ENCODE results near the gene PHF21A. TPM values are rescaled to one million over a fixed set of nuclear protein-coding genes. Genes with fewer than 3 reads are reported as not detected.
A peak's percentile ranks its signal among the peaks of the same experiment; 100 is the strongest.
"Not testable (repeated sequence)": the region's sequence is repeated elsewhere in the genome, so short reads cannot be mapped to it uniquely, and the experiment has no call there.

Gene PHF21A
- total RNA-seq, 1 donor from 2014 or later = 71.1 TPM

GRCh38 chr11:45985212-45985611 is 136.0 kb downstream of the PHF21A start:
- no peak for TF ChIP-seq CTCF (IDR thresholded peaks at IDR 0.05; ENCODE audit: partially characterized antibody, unreplicated experiment)
- peaks cover 6% of the 10 kb centered on the region for H3K27me3 Mint-ChIP-seq (ENCODE audit: unreplicated experiment)
- peaks cover 7% of the 10 kb centered on the region for H3K9me3 Mint-ChIP-seq (ENCODE audit: unreplicated experiment)
- H3K27ac Mint-ChIP-seq (ENCODE audit: unreplicated experiment) = peak overlapping the region; percentile 98
- no peaks in the 10 kb centered on the region for H3K36me3 Mint-ChIP-seq (ENCODE audit: unreplicated experiment)
- DNase-seq = no peak
- peaks cover 41% of the 10 kb centered on the region for H3K4me1 Mint-ChIP-seq (ENCODE audit: low read depth, unreplicated experiment)
- peak overlapping the region; percentile 61 for H3K4me3 Mint-ChIP-seq (ENCODE audit: unreplicated experiment)

GRCh38 chr11:45984192-45984591 is 137.1 kb downstream of the PHF21A start:
- H3K36me3 Mint-ChIP-seq (ENCODE audit: unreplicated experiment) = no peaks in the 10 kb centered on the region
- H3K27ac Mint-ChIP-seq (ENCODE audit: unreplicated experiment) = peak overlapping the region; percentile 98
- H3K27me3 Mint-ChIP-seq (ENCODE audit: unreplicated experiment) = peaks cover 6% of the 10 kb centered on the region
- peak overlapping the region; percentile 82 for H3K4me3 Mint-ChIP-seq (ENCODE audit: unreplicated experiment)
- DNase-seq = no peak
- peaks cover 7% of the 10 kb centered on the region for H3K9me3 Mint-ChIP-seq (ENCODE audit: unreplicated experiment)
- no peak for TF ChIP-seq CTCF (IDR thresholded peaks at IDR 0.05; ENCODE audit: partially characterized antibody, unreplicated experiment)
- H3K4me1 Mint-ChIP-seq (ENCODE audit: low read depth, unreplicated experiment) = peaks cover 41% of the 10 kb centered on the region

GRCh38 chr11:45983471-45983845 is 137.8 kb downstream of the PHF21A start:
- Mint-ChIP-seq H3K27ac (ENCODE audit: unreplicated experiment) (peak overlapping the region; percentile 98), H3K9me3 (ENCODE audit: unreplicated experiment) (peaks cover 7% of the 10 kb centered on the region), H3K27me3 (ENCODE audit: unreplicated experiment) (peaks cover 6% of the 10 kb centered on the region), H3K4me3 (ENCODE audit: unreplicated experiment) (peak overlapping the region; percentile 82), H3K36me3 (ENCODE audit: unreplicated experiment) (no peaks in the 10 kb centered on the region), H3K4me1 (ENCODE audit: low read depth, unreplicated experiment) (peaks cover 41% of the 10 kb centered on the region)
- no peak for TF ChIP-seq CTCF (IDR thresholded peaks at IDR 0.05; ENCODE audit: partially characterized antibody, unreplicated experiment)
- no peak for DNase-seq

DNA sequence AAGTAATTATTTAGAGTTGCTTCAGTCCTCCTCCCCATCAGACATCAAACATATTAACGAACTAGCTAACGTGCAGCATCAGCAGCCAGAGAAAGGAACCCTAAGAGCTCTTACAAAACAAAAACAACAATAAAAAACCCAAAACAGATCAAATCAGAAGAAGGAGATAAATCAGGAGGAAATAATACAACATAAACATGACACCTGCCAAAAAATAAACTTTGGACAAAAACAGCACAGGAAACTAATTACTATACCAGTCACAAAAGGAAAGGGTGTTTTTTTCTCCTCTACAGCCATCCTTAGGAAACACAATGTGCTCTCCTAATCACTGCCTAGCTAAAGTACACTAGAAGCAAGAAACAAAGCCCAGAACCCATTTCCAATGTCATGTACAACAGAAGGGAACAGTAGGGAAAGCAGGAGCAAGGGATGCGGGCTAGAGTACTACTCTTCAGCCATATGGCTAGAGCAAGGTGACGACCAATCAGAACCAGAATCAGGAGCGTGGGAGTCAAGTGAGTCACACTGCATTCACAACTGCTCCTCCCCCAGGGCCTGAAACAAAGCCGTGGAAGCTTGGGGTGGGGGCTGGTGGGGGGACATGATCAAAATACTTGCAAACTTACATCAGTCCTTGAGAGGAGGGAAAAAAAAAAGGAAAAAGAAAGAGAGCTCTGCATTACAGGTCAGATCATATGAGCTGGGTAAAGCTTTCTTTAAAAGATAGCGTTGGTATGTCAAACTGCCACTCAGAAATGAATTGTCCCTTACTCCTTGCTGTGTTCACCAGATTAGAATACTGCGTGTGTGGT is 138.4 kb downstream of the PHF21A start:
- Mint-ChIP-seq H3K27ac (ENCODE audit: unreplicated experiment) (peak overlapping the region; percentile 98), H3K4me3 (ENCODE audit: unreplicated experiment) (peak overlapping the region; percentile 82), H3K9me3 (ENCODE audit: unreplicated experiment) (peaks cover 7% of the 10 kb centered on the region), H3K27me3 (ENCODE audit: unreplicated experiment) (peaks cover 6% of the 10 kb centered on the region), H3K36me3 (ENCODE audit: unreplicated experiment) (no peaks in the 10 kb centered on the region), H3K4me1 (ENCODE audit: low read depth, unreplicated experiment) (peaks cover 40% of the 10 kb centered on the region)
- peak; percentile 63 for DNase-seq
- no peak for TF ChIP-seq CTCF (IDR thresholded peaks at IDR 0.05; ENCODE audit: partially characterized antibody, unreplicated experiment)

- H3K36me3 Mint-ChIP-seq (ENCODE audit: unreplicated experiment); DNase-seq; H3K4me3 Mint-ChIP-seq (ENCODE audit: unreplicated experiment); H3K9me3 Mint-ChIP-seq (ENCODE audit: unreplicated experiment); H3K27me3 Mint-ChIP-seq (ENCODE audit: unreplicated experiment): not testable (repeated sequence)
- peaks cover 38% of the 10 kb centered on the region for H3K4me1 Mint-ChIP-seq (ENCODE audit: low read depth, unreplicated experiment)
- H3K27ac Mint-ChIP-seq (ENCODE audit: unreplicated experiment) = peak overlapping the region; percentile 98
Observed at GRCh38 chr11:45981826-45982225, 139.4 kb downstream of the PHF21A start.

All from glutamatergic neuron (in vitro differentiated cells).